Small intestine (tissue), 7 donors: ENCODE measurements around the gene C2orf42. TPM values are rescaled to one million over a fixed set of nuclear protein-coding genes. Genes with fewer than 3 reads are reported as not detected.
A peak's percentile ranks its signal among the peaks of the same experiment; 100 is the strongest.
"Not testable (repeated sequence)": the region's sequence is repeated elsewhere in the genome, so short reads cannot be mapped to it uniquely, and the experiment has no call there.

Experiments
- DNase-seq, 2 donors: peaks; one replicate each; pipeline versions ENCODE4 v3.0.0 to v3.0.0-alpha.2; 2013
- FAIRE-seq: peaks from 2 replicates; lab custom pipeline; 2012; peaks lifted over from hg19 to GRCh38; lab: Jason Lieb, UNC
- H3K27ac ChIP-seq, 3 donors: one replicate each; pipeline ENCODE4 v1.5.1; 2013; ENCODE audit warnings: low read length in 2 of 3, mild to moderate bottlenecking in 2 of 3, control low read depth in 1 of 3, inconsistent platforms in 1 of 3, low read depth in 1 of 3, moderate library complexity in 1 of 3
- H3K27me3 ChIP-seq, 3 donors: one replicate each; pipeline ENCODE4 v1.6.1; 2013; ENCODE audit warnings: low read length in 3 of 3, inconsistent platforms in 1 of 3; ENCODE audit not compliant: control insufficient read depth in 3 of 3, insufficient read depth in 3 of 3
- H3K36me3 ChIP-seq, 3 donors: one replicate each; pipeline ENCODE4 v1.6.1; 2013; ENCODE audit warnings: low read length in 3 of 3, inconsistent platforms in 1 of 3, low read depth in 1 of 3, mild to moderate bottlenecking in 1 of 3, moderate library complexity in 1 of 3; ENCODE audit not compliant: control insufficient read depth in 3 of 3, insufficient read depth in 2 of 3
- H3K4me1 ChIP-seq, 3 donors: one replicate each; pipeline ENCODE4 v1.6.1; 2013; ENCODE audit warnings: low read length in 2 of 3, inconsistent platforms in 1 of 3, low read depth in 1 of 3, mild to moderate bottlenecking in 1 of 3, moderate library complexity in 1 of 3; ENCODE audit not compliant: control insufficient read depth in 3 of 3, insufficient read depth in 2 of 3
- H3K4me3 ChIP-seq, 3 donors: one replicate each; pipeline ENCODE4 v1.5.1; 2013; ENCODE audit warnings: low read length in 3 of 3, control low read depth in 1 of 3, inconsistent platforms in 1 of 3, low read depth in 1 of 3, mild to moderate bottlenecking in 1 of 3, moderate library complexity in 1 of 3
- H3K9me3 ChIP-seq, 2 donors: one replicate each; pipeline ENCODE4 v1.6.1; 2013; ENCODE audit warnings: low read depth in 1 of 2, low read length in 1 of 2; ENCODE audit not compliant: control insufficient read depth in 2 of 2, insufficient read depth in 1 of 2
- WGBS, 3 donors: extraction: QIAGEN DNeasy Blood & Tissue Kit; methylation state at CpG; one replicate each; pipeline ENCODE4 v1.1.7; 2013; 5-methylcytosine and 5-hydroxymethylcytosine counted together
- polyA plus RNA-seq, 4 donors: library from polyadenylated mRNA; stranded (reverse) in 3 of 4; unstranded in 1 of 4; fragments of 200-250 nt in 3 of 4; fragments of 120-200 nt in 1 of 4; gene quantifications; one replicate each; pipeline versions ENCODE4 v1.2.1 to v1.2.3, GENCODE V29; 2013
- donor health status: healthy with polysubstance abuse.
- donor health status: control.
- donor health status: control.
- donor health status: Bipolar disorder and iron deficiency.
- donor health status: healthy.

The C2orf42 gene
- polyA plus RNA-seq, 4 donors = 4.3 to 11.9 (median 7.0) TPM

DNA sequence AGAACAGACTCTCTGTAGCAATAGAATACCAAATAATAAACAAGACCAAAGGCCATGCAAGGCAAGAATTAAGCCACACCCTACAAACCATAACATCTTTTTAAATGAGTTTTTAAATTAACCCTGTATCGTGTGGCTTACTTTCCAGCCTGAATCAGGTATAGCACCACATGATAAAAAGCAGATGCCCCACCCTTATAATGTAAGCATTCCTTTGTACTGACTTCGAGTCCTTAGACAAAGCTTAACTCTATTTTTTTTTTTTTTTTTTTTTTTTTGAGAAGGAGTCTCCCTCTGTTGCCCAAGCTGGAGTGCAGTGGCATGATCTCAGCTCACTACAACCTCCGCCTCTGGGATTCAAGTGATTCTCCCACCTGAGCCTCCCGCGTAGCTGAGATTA, 1.7 kb upstream of the C2orf42 start:
- 61 to 81% (median 76%) methylated on average over 5 of the region's 5 CpGs for WGBS, 3 donors
- Histone ChIP-seq H3K36me3 (no peaks in the 10 kb centered on the region), H3K27me3 (no peaks in the 10 kb centered on the region), H3K9me3 (peaks cover 0 to 3% of the 10 kb centered on the region in 2 donors), H3K27ac (no peak overlapping the region), H3K4me3 (no peak overlapping the region), H3K4me1 (no peaks in the 10 kb centered on the region)
- no peak for FAIRE-seq
- peak in 1 of 2 donors; percentile 26 for DNase-seq

DNA sequence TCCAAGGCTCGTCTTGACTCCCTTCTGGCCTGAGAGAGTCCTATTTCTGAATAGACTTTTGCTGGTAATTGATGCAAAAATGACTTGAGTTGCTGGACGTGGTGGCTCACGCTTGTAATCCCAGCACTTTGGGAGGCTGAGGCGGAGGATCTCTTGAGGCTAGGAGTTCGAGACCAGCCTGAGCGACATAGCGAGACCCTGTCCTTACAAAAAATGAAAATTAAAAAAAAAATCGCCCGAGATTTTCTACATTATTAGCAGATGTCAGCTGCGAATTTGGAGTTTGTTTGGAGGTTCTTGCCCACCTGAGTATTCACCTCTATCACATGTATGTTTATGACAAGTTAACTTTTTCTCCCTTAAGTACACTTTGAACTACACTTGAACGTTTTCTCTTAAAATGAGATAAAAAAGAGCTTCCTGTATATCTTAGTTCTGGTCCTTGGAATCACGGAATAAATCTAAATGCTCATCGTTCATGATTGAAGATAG, 471 bp upstream of the C2orf42 start:
- FAIRE-seq = no peak
- H3K4me3 ChIP-seq = peak overlapping the region in 2 of 3 donors; percentile 67 to 69

DNA sequence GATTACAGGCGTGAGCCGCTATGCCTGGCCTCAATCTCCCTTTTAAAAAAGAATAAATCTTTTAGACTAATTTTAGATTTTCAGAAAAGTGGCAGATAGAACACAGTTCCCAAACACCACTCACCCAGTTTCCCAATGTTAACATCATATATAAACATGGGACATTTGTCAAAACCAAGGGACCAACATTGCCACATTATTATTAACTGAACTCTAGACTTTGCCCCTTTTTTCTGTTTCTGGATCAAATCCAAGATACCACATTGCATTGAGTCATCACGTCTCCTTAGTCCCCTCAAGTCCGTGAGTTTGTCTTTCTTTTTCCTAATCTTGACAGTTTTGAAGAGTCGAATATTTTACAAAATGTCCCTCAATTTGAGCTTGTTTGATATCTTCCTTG, 2.4 kb downstream of the C2orf42 start:
- H3K4me3 ChIP-seq = no peak overlapping the region
- H3K4me1 ChIP-seq = no peaks in the 10 kb centered on the region
- H3K9me3 ChIP-seq = no peaks in the 10 kb centered on the region
- DNase-seq = peak; percentile 80 to 91
- 39 to 63% (median 58%) methylated on average over 5 of the region's 5 CpGs for WGBS, 3 donors
- peak overlapping the region in 1 of 3 donors; percentile 73 for H3K27ac ChIP-seq
- no peak for FAIRE-seq
- H3K27me3 ChIP-seq = no peaks in the 10 kb centered on the region
- H3K36me3 ChIP-seq = no peaks in the 10 kb centered on the region

More for the DNA sequence above, 471 bp upstream of the C2orf42 start:
- DNase-seq = no peak
- no peaks in the 10 kb centered on the region for H3K9me3 ChIP-seq
- no peaks in the 10 kb centered on the region for H3K36me3 ChIP-seq
- no peaks in the 10 kb centered on the region for H3K4me1 ChIP-seq
- peak overlapping the region; percentile 55 to 98 (median 94) for H3K27ac ChIP-seq
- no peaks in the 10 kb centered on the region for H3K27me3 ChIP-seq
- 59 to 69% (median 67%) methylated on average over 13 of the region's 13 CpGs for WGBS, 3 donors

DNA sequence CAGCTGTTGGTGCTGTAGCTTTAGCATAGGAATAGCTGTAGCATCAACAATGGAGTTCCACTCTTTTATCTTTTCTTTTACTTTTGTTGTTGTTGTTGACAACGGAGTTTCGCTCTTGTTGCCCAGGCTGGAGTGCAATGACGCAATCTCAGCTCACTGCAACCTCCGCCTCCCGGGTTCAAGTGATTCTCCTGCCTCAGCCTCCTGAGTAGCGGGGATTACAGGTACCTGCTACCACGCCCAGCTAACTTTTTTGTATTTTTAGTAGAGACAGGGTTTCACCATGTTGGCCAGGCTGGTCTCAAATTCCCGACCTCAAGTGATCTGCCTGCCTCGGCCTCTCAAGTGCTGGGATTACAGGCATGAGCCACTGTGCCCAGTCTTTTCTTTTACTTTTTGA, 3.6 kb downstream of the C2orf42 start:
- not testable (repeated sequence) for H3K4me3 ChIP-seq

DNA sequence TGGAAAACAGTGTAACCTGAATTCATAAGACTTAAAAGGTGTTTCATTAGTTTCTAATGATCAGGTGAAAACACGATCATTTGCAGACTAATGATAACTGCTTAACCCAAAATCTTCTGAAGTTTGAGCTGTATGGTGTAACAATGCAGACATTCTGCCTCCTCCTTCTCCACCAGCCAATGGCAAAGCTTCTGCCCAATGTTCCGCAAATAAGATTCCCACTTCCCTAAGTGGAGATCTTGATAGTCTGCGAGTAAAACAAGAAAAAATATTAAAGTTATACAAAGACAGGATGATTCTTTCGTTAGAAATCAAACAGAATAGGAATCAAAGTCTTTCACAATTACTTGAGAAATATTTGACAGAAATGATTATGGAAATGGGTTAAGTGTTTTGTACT, 8.1 kb downstream of the C2orf42 start:
- no peak for FAIRE-seq
- no peaks in the 10 kb centered on the region for H3K27me3 ChIP-seq
- DNase-seq = no peak
- WGBS, 3 donors = 85 to 89% (median 85%) methylated on average over 4 of the region's 4 CpGs
- no peak overlapping the region for H3K27ac ChIP-seq
- no peak overlapping the region for H3K4me3 ChIP-seq
- no peaks in the 10 kb centered on the region for H3K9me3 ChIP-seq
- H3K4me1 ChIP-seq = no peaks in the 10 kb centered on the region
- H3K36me3 ChIP-seq = peaks cover 0 to 21% (median 4%) of the 10 kb centered on the region in 3 donors

More for the DNA sequence above, 3.6 kb downstream of the C2orf42 start:
- H3K27me3 ChIP-seq, H3K4me1 ChIP-seq, H3K36me3 ChIP-seq, H3K9me3 ChIP-seq, FAIRE-seq, DNase-seq, H3K27ac ChIP-seq: not testable (repeated sequence)
- 93 to 97% (median 93%) methylated on average over 9 of the region's 9 CpGs for WGBS, 3 donors

DNA sequence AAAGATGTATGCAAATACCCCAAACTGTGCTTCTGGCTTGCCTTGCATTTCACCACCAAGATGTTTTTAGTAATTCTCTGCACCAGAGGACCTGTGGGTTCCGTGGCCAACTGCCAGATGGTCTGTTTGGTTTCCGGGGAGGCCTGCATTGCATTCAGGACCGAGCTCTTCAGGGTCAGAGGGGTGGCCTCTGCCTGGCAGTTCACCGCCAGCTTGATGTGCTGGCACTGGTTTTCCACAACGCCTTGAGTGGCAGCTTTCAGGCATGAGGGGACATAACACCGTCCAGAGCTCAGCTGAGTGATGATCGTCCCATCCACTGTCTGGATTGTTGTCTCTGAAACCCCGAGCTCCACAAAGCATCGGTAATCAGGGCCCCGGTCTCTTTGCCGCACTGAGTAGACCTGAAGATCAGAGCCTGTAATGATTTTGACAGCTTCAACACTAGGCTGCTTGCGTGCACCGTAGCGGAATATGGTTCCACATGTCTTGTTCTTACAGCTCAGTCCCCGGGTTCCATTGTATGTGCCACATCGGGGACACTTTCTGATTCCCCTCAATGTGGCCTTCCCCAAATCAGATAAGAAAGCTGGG, 9.4 kb downstream of the C2orf42 start:
- H3K27me3 ChIP-seq = no peaks in the 10 kb centered on the region
- H3K36me3 ChIP-seq = peaks cover 0 to 30% (median 4%) of the 10 kb centered on the region in 3 donors
- H3K9me3 ChIP-seq = no peaks in the 10 kb centered on the region
- 85 to 91% (median 90%) methylated on average over 16 of the region's 16 CpGs for WGBS, 3 donors
- no peak overlapping the region for H3K4me3 ChIP-seq
- no peaks in the 10 kb centered on the region for H3K4me1 ChIP-seq
- no peak overlapping the region for H3K27ac ChIP-seq
- no peak for DNase-seq
- FAIRE-seq = no peak

DNA sequence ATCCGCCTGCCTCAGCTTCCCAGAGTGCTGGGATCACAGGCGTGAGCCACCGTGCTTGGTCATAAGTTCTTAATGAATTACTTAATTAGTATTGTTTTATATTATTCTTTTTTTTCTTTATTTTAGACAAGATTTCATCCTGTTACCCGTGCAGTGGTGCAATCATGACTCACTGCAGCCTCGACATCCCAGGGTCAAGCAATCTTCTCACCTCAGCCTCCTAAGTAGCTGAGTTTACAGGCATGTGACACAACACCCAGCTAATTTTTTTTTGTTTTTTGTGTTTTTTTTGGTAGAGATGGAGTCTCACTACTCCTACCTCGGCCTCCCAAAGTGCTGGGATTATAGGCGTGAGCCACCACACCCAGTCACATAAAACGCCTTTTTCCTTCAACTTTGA, 17.3 kb downstream of the C2orf42 start:
- 86 to 93% (median 89%) methylated on average over 8 of the region's 8 CpGs for WGBS, 3 donors
- H3K4me3 ChIP-seq = no peak overlapping the region
- no peaks in the 10 kb centered on the region for H3K4me1 ChIP-seq
- no peaks in the 10 kb centered on the region for H3K27me3 ChIP-seq
- FAIRE-seq (no peak), DNase-seq (no peak)
- H3K36me3 ChIP-seq = peaks cover 0 to 61% (median 5%) of the 10 kb centered on the region in 3 donors
- H3K9me3 ChIP-seq = no peaks in the 10 kb centered on the region
- H3K27ac ChIP-seq = no peak overlapping the region

DNA sequence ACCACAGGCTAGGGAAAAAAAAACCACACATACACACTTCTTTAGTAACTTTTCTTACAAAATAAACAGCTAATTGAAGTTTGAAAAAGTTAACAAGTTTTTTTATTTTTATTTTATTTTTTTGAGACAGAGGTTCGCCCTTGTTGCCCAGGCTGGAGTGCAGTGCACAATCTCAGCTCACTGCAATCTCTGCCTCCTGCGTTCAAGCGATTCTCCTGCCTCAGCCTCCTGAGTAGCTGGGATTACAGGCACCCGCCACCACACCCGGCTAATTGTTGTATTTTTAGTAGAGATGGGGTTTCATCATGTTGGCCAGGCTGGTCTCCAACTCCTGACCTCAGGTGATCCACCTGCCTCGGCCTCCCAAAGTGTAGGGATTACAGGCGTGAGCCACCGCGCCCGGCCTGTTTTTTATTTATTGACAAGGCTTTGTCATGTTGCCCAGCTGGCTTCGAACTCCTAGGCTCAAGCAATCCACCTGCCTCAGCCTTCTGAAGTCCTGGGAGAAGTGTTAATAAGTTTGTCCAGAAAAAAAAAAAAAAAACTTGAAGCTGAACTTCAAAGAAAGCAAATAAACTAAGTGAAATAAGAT, 21.1 kb downstream of the C2orf42 start:
- H3K27me3 ChIP-seq, H3K27ac ChIP-seq, DNase-seq, H3K4me3 ChIP-seq, FAIRE-seq, H3K4me1 ChIP-seq, H3K9me3 ChIP-seq: not testable (repeated sequence)
- 94 to 97% (median 97%) methylated on average over 11 of the region's 11 CpGs for WGBS, 3 donors
- peaks cover 0 to 54% (median 2%) of the 10 kb centered on the region in 3 donors for H3K36me3 ChIP-seq
